GM23248 (cell line): Measurements from ENCODE around the gene ATP23. TPM values are rescaled to one million over a fixed set of nuclear protein-coding genes. Genes with fewer than 3 reads are reported as not detected.

ENCODE experiments used
- DNase-seq: peaks from one replicate; pipeline ENCODE4 v3.0.0-alpha.2; 2015
- H2AFZ ChIP-seq: fragments of 200-600 bp; sonication (generic); 2 replicates; pipeline ENCODE4 v1.6.1; 2016; ENCODE audit warnings: antibody characterized with exemption
- H3F3A ChIP-seq: fragments of 200-600 bp; sonication (generic); 2 replicates; pipeline ENCODE4 v1.6.1; 2016; ENCODE audit warnings: mild to moderate bottlenecking, antibody characterized with exemption, mixed run types; ENCODE audit not compliant: insufficient read depth
- H3K27ac ChIP-seq: fragments of 200-600 bp; sonication (generic); 2 replicates; pipeline ENCODE4 v1.5.1; 2016; ENCODE audit warnings: mild to moderate bottlenecking
- H3K27me3 ChIP-seq: fragments of 200-600 bp; sonication (generic); replicated peaks from 2 replicates; pipeline ENCODE4 v1.6.1; 2016; ENCODE audit warnings: mild to moderate bottlenecking; ENCODE audit not compliant: insufficient read depth
- H3K36me3 ChIP-seq: fragments of 200-600 bp; sonication (generic); 2 replicates; pipeline ENCODE4 v1.6.1; 2016; ENCODE audit warnings: low read depth, mild to moderate bottlenecking
- H3K4me1 ChIP-seq: fragments of 200-600 bp; sonication (generic); 2 replicates; pipeline ENCODE4 v1.6.1; 2016; ENCODE audit warnings: mild to moderate bottlenecking; ENCODE audit not compliant: insufficient read depth
- H3K4me2 ChIP-seq: fragments of 200-600 bp; sonication (generic); one replicate; pipeline ENCODE4 v1.6.1; 2016; ENCODE audit warnings: mild to moderate bottlenecking; ENCODE audit not compliant: unreplicated experiment
- H3K4me3 ChIP-seq: fragments of 200-600 bp; sonication (generic); 2 replicates; pipeline ENCODE4 v1.5.1; 2016; ENCODE audit warnings: mild to moderate bottlenecking
- H3K79me2 ChIP-seq: fragments of 200-600 bp; sonication (generic); 2 replicates; pipeline ENCODE4 v1.6.1; 2016; ENCODE audit warnings: mild to moderate bottlenecking; ENCODE audit not compliant: insufficient read depth
- H3K9ac ChIP-seq: fragments of 200-600 bp; sonication (generic); 2 replicates; pipeline ENCODE4 v1.6.1; 2016; ENCODE audit warnings: mild to moderate bottlenecking
- H3K9me2 ChIP-seq: fragments of 200-600 bp; sonication (generic); 2 replicates; pipeline ENCODE4 v1.6.1; 2016; ENCODE audit warnings: mixed run types, mild to moderate bottlenecking, moderate library complexity; ENCODE audit not compliant: insufficient read depth
- H3K9me3 ChIP-seq: fragments of 200-600 bp; sonication (generic); one replicate; pipeline ENCODE4 v1.6.1; 2017; ENCODE audit warnings: low read depth
- H4K20me1 ChIP-seq: fragments of 200-600 bp; sonication (generic); 2 replicates; pipeline ENCODE4 v1.6.0; 2016; ENCODE audit not compliant: insufficient read depth
- EZH2 ChIP-seq: fragments of 200-600 bp; sonication (generic); IDR thresholded peaks from 2 replicates; pipeline ENCODE4 v1.6.1; 2018; ENCODE audit warnings: antibody characterized with exemption, mild to moderate bottlenecking; ENCODE audit not compliant: insufficient read depth, poor library complexity, severe bottlenecking
- EZH2phosphoT487 ChIP-seq: fragments of 200-600 bp; sonication (generic); IDR thresholded peaks from 2 replicates; pipeline ENCODE4 v1.6.1; 2018; ENCODE audit warnings: antibody characterized with exemption, moderate library complexity, mild to moderate bottlenecking, low read depth; ENCODE audit not compliant: insufficient read depth
- WGBS, 2 experiments: methylation state at CpG; one replicate each; pipeline ENCODE4 v1.1.6; 2015 to 2017; ENCODE audit warnings: low lambda C conversion rate in 2 of 2, low coverage in 1 of 2; ENCODE audit errors: missing lambda C conversion rate in 2 of 2; 5-methylcytosine and 5-hydroxymethylcytosine counted together
- in situ Hi-C: fragments of 300-500 bp; cut with MboI; formaldehyde crosslinking; loops from 2 replicates; pipeline ENCODE4 v1.15.0; 2020
- polyA plus RNA-seq: library from polyadenylated mRNA; unstranded; fragments of >200 nt; fragmentation: Nextera tagmentation; extraction: Ambion mirVana; gene quantifications from 2 replicates; pipeline ENCODE4 v1.2.1, GENCODE V29; 2016
- total RNA-seq: library from RNA; depleted of rRNA; stranded (reverse); fragments of >200 nt; shearing (Covaris generic); gene quantifications from 2 replicates; pipeline ENCODE4 v1.2.3, GENCODE V29; 2014

ATP23 gene
- total and polyA plus RNA-seq, 2 experiments from 2014 or later: 5.7 to 14.8 TPM

- Histone ChIP-seq H3F3A (no peaks in the 10 kb centered on the region), H3K9me3 (no peaks in the 10 kb centered on the region), H3K36me3 (no peaks in the 10 kb centered on the region), H4K20me1 (no peaks in the 10 kb centered on the region), H3K4me3 (no peak overlapping the region), H3K9me2 (no peaks in the 10 kb centered on the region), H2AFZ (no peak overlapping the region), H3K27ac (no peak overlapping the region), H3K4me1 (no peaks in the 10 kb centered on the region; the same call in 1 of the 2 replicates), H3K27me3 (no peaks in the 10 kb centered on the region), H3K4me2 (no peak overlapping the region), H3K9ac (no peak overlapping the region), H3K79me2 (no peaks in the 10 kb centered on the region)
- TF ChIP-seq EZH2phosphoT487: no peak
- in situ Hi-C loops: loop anchor here (25.0 kb wide), 3 partner anchors 547 to 1172 kb away; no protein-coding TSS in a partner anchor
- no peak for DNase-seq
Observed at GRCh38 chr12:57989838-57990237, 48.5 kb downstream of the ATP23 start.

GRCh38 chr12:57990241-57990883, 49.0 kb downstream of the ATP23 start:
- Histone ChIP-seq H3K4me3 (no peak overlapping the region), H3K9me3 (no peaks in the 10 kb centered on the region), H4K20me1 (no peaks in the 10 kb centered on the region), H3K27ac (no peak overlapping the region), H3K9me2 (no peaks in the 10 kb centered on the region), H3K4me2 (no peak overlapping the region), H3K36me3 (no peaks in the 10 kb centered on the region), H3K9ac (no peak overlapping the region), H3K27me3 (no peaks in the 10 kb centered on the region), H3F3A (no peaks in the 10 kb centered on the region), H3K4me1 (no peaks in the 10 kb centered on the region; the same call in 1 of the 2 replicates), H3K79me2 (no peaks in the 10 kb centered on the region), H2AFZ (no peak overlapping the region)
- DNase-seq: no peak
- WGBS, 2 experiments: 89 to 91% methylated on average over 6 of the region's 6 CpGs
- in situ Hi-C loops: loop anchor here (25.0 kb wide), 3 partner anchors 547 to 1172 kb away; no protein-coding TSS in a partner anchor
- TF ChIP-seq EZH2: no peak
- no peak for TF ChIP-seq EZH2phosphoT487

GRCh38 chr12:57992001-57992400, 50.6 kb downstream of the ATP23 start:
- Histone ChIP-seq H3K27me3 (no peaks in the 10 kb centered on the region), H3K4me2 (no peak overlapping the region), H2AFZ (no peak overlapping the region), H3K79me2 (no peaks in the 10 kb centered on the region), H3K9ac (no peak overlapping the region), H3F3A (no peaks in the 10 kb centered on the region), H3K27ac (no peak overlapping the region), H4K20me1 (no peaks in the 10 kb centered on the region), H3K36me3 (no peaks in the 10 kb centered on the region), H3K9me2 (no peaks in the 10 kb centered on the region), H3K9me3 (peaks cover 7% of the 10 kb centered on the region), H3K4me1 (no peaks in the 10 kb centered on the region; the same call in 1 of the 2 replicates), H3K4me3 (no peak overlapping the region)
- 40 to 55% methylated on average over 2 of the region's 2 CpGs for WGBS, 2 experiments
- TF ChIP-seq EZH2phosphoT487 (no peak), EZH2 (no peak)
- in situ Hi-C loops: loop anchor here (25.0 kb wide), 3 partner anchors 545 to 1170 kb away; no protein-coding TSS in a partner anchor
- DNase-seq: no peak

GRCh38 chr12:57993030-57993429, 51.7 kb downstream of the ATP23 start:
- no peaks in the 10 kb centered on the region for H3K79me2 ChIP-seq
- H3F3A ChIP-seq: no peaks in the 10 kb centered on the region
- 42 to 51% methylated on average over 1 of the region's 1 CpG for WGBS, 2 experiments
- H3K27ac ChIP-seq: no peak overlapping the region
- H3K4me2 ChIP-seq: no peak overlapping the region
- peaks cover 7% of the 10 kb centered on the region for H3K9me3 ChIP-seq
- H2AFZ ChIP-seq: no peak overlapping the region
- peak; percentile 41 for DNase-seq
- no peak for TF ChIP-seq EZH2
- no peak for TF ChIP-seq EZH2phosphoT487
- H3K4me1 ChIP-seq: no peaks in the 10 kb centered on the region; the same call in 1 of the 2 replicates
- no peak overlapping the region for H3K9ac ChIP-seq
- H3K36me3 ChIP-seq: no peaks in the 10 kb centered on the region
- H4K20me1 ChIP-seq: no peaks in the 10 kb centered on the region
- no peaks in the 10 kb centered on the region for H3K27me3 ChIP-seq
- in situ Hi-C loops: loop anchor here (25.0 kb wide), 3 partner anchors 544 to 1169 kb away; no protein-coding TSS in a partner anchor
- H3K9me2 ChIP-seq: no peaks in the 10 kb centered on the region
- H3K4me3 ChIP-seq: no peak overlapping the region
